H1 (cell line): ENCODE measurements around the gene BOLA3. TPM values are rescaled to one million over a fixed set of nuclear protein-coding genes. Genes with fewer than 3 reads are reported as not detected.

Experiments used
- CTCF ChIA-PET: fragments of 300-600 bp; sonication (Branson Sonifier 250); formaldehyde crosslinking; loops from one replicate; lab custom pipeline; 2021; ENCODE audit not compliant: partially characterized antibody; lab: Charles Lee
- POLR2A ChIA-PET: fragments of 300-600 bp; sonication (Branson Sonifier 250); formaldehyde crosslinking; loops from one replicate; lab custom pipeline; 2021; ENCODE audit warnings: inconsistent platforms; ENCODE audit not compliant: partially characterized antibody; lab: Charles Lee
- DNase-seq, 2 experiments: peaks; one replicate each; pipeline versions ENCODE4 v3.0.0 to v3.0.0-alpha.2; 2010 to 2022; ENCODE audit warnings: low spot score in 2 of 2, low read depth in 1 of 2, mixed read lengths in 1 of 2
- FAIRE-seq: peaks from 2 replicates; lab custom pipeline; 2011; peaks lifted over from hg19 to GRCh38; lab: Jason Lieb, UNC
- H2AFZ ChIP-seq: 2 replicates; pipeline ENCODE4 v1.8.1; 2012; ENCODE audit warnings: low read length, inconsistent platforms
- H2AK5ac ChIP-seq: 2 replicates; pipeline ENCODE4 v1.6.1; 2013; ENCODE audit warnings: low read depth, low read length
- H2BK120ac ChIP-seq: replicated peaks from 2 replicates; pipeline ENCODE3; 2013; ENCODE audit warnings: low read depth, low read length, inconsistent platforms
- H2BK12ac ChIP-seq: 2 replicates; pipeline ENCODE4 v1.6.1; 2013; ENCODE audit warnings: low read depth, low read length
- H2BK15ac ChIP-seq: 2 replicates; pipeline ENCODE4 v1.6.1; 2013; ENCODE audit warnings: low read length
- H2BK20ac ChIP-seq: 2 replicates; pipeline ENCODE4 v1.6.1; 2013; ENCODE audit warnings: low read length
- H2BK5ac ChIP-seq: 2 replicates; pipeline ENCODE4 v1.6.1; 2013; ENCODE audit warnings: low read depth, low read length
- H3K14ac ChIP-seq: 2 replicates; pipeline ENCODE4 v1.6.1; 2013; ENCODE audit warnings: inconsistent platforms; ENCODE audit not compliant: insufficient read length
- H3K18ac ChIP-seq: 2 replicates; pipeline ENCODE4 v1.6.1; 2013; ENCODE audit warnings: low read length; ENCODE audit errors: extremely low read depth
- H3K23ac ChIP-seq: 2 replicates; pipeline ENCODE4 v1.6.1; 2013; ENCODE audit warnings: inconsistent platforms; ENCODE audit not compliant: insufficient read length
- H3K23me2 ChIP-seq: 2 replicates; pipeline ENCODE4 v1.6.1; 2013; ENCODE audit warnings: low read depth, low read length
- H3K27ac ChIP-seq: 2 replicates; pipeline ENCODE4 v1.6.1; 2011; ENCODE audit warnings: low read depth, low read length, inconsistent platforms
- H3K27me3 ChIP-seq, 4 experiments: replicated peaks in 1 of 4; 1 replicate in 1 of 4; 2 replicates in 3 of 4; pipeline versions ENCODE4 v1.6.1 to v1.8.1; 2011 to 2013; ENCODE audit warnings: low read length in 3 of 4, mild to moderate bottlenecking in 3 of 4, inconsistent platforms in 2 of 4, mixed read lengths in 2 of 4, moderate library complexity in 1 of 4; ENCODE audit not compliant: control insufficient read depth in 3 of 4, insufficient read depth in 3 of 4; ENCODE audit errors: extremely low read depth in 1 of 4
- H3K36me3 ChIP-seq, 4 experiments: 2 replicates each; pipeline versions ENCODE4 v1.6.1 to v1.8.1; 2011 to 2013; ENCODE audit warnings: mild to moderate bottlenecking in 4 of 4, low read length in 3 of 4, moderate library complexity in 2 of 4, control low read depth in 1 of 4, inconsistent platforms in 1 of 4; ENCODE audit not compliant: insufficient read depth in 4 of 4, control insufficient read depth in 2 of 4
- H3K4ac ChIP-seq: replicated peaks from 2 replicates; pipeline ENCODE3; 2013; ENCODE audit warnings: low read length, low read depth, mixed read lengths, inconsistent platforms; ENCODE audit not compliant: insufficient read length
- H3K4me1 ChIP-seq, 4 experiments: replicated peaks in 1 of 4; 1 replicate in 1 of 4; 2 replicates in 3 of 4; pipeline versions ENCODE4 v1.6.1 to v1.8.1; 2011 to 2013; ENCODE audit warnings: low read length in 3 of 4, inconsistent platforms in 2 of 4, mixed read lengths in 1 of 4; ENCODE audit not compliant: insufficient read depth in 4 of 4, control insufficient read depth in 3 of 4
- H3K4me2 ChIP-seq, 2 experiments: 2 replicates each; pipeline versions ENCODE4 v1.6.1 to v1.8.1; 2011 to 2013; ENCODE audit warnings: low read depth in 2 of 2, low read length in 2 of 2, control low read depth in 1 of 2, inconsistent platforms in 1 of 2, mild to moderate bottlenecking in 1 of 2; ENCODE audit not compliant: insufficient read depth in 1 of 2
- H3K4me3 ChIP-seq, 4 experiments: fragments of 200-600, 300-600 bp in 1 of 4; sonication (generic), shearing (Covaris generic), sonication (Bioruptor Twin) in 1 of 4; 2 replicates each; pipeline versions ENCODE4 v1.5.1 to v1.8.1; 2011 to 2016; ENCODE audit warnings: low read length in 4 of 4, low read depth in 3 of 4, control low read depth in 2 of 4, inconsistent platforms in 2 of 4, mild to moderate bottlenecking in 2 of 4, mixed read lengths in 1 of 4, moderate library complexity in 1 of 4; ENCODE audit not compliant: insufficient read depth in 2 of 4; ENCODE audit errors: extremely low read depth in 1 of 4
- H3K56ac ChIP-seq: replicated peaks from 2 replicates; pipeline ENCODE3; 2013; ENCODE audit warnings: low read depth, mild to moderate bottlenecking, mixed read lengths, low read length, inconsistent platforms; ENCODE audit not compliant: insufficient read length
- H3K79me1 ChIP-seq: 2 replicates; pipeline ENCODE4 v1.6.1; 2013; ENCODE audit warnings: low read depth, low read length, control low read depth
- H3K79me2 ChIP-seq, 2 experiments: 2 replicates each; pipeline versions ENCODE4 v1.6.1 to v1.8.1; 2012 to 2013; ENCODE audit warnings: low read length in 2 of 2, mild to moderate bottlenecking in 2 of 2, inconsistent platforms in 1 of 2; ENCODE audit not compliant: insufficient read depth in 2 of 2, control insufficient read depth in 1 of 2
- H3K9ac ChIP-seq, 4 experiments: replicated peaks in 1 of 4; 1 replicate in 1 of 4; 2 replicates in 3 of 4; pipeline versions ENCODE4 v1.6.1 to v1.8.1; 2011 to 2013; ENCODE audit warnings: low read depth in 3 of 4, low read length in 3 of 4, control low read depth in 2 of 4, mild to moderate bottlenecking in 2 of 4, moderate library complexity in 2 of 4, inconsistent platforms in 1 of 4; ENCODE audit errors: extremely low read depth in 1 of 4
- H3K9me3 ChIP-seq, 2 experiments: 2 replicates each; pipeline versions ENCODE4 v1.6.1 to v1.8.1; 2012 to 2013; ENCODE audit warnings: mild to moderate bottlenecking in 2 of 2, moderate library complexity in 2 of 2, control low read depth in 1 of 2, inconsistent platforms in 1 of 2, low read depth in 1 of 2, low read length in 1 of 2, mixed read lengths in 1 of 2; ENCODE audit not compliant: insufficient read depth in 2 of 2
- H4K20me1 ChIP-seq, 2 experiments: replicated peaks in 1 of 2; 2 replicates each; pipeline versions ENCODE3 to v1.8.1; 2011 to 2013; ENCODE audit warnings: inconsistent platforms in 2 of 2, low read length in 2 of 2, mild to moderate bottlenecking in 1 of 2; ENCODE audit not compliant: insufficient read depth in 2 of 2, control insufficient read depth in 1 of 2
- H4K5ac ChIP-seq: 2 replicates; pipeline ENCODE4 v1.6.1; 2013; ENCODE audit warnings: low read length, low read depth, mixed read lengths, inconsistent platforms; ENCODE audit not compliant: insufficient read length
- H4K8ac ChIP-seq: 2 replicates; pipeline ENCODE4 v1.8.0; 2013; ENCODE audit warnings: mild to moderate bottlenecking, moderate library complexity, low read length, inconsistent platforms; ENCODE audit not compliant: insufficient read depth; ENCODE audit errors: extremely low read depth
- H4K91ac ChIP-seq: replicated peaks from 2 replicates; pipeline ENCODE3; 2013; ENCODE audit warnings: low read length, mixed read lengths, inconsistent platforms; ENCODE audit not compliant: insufficient read length
- CHD2 ChIP-seq: IDR thresholded peaks from 2 replicates; pipeline ENCODE4 v1.6.1; 2012; ENCODE audit warnings: low read length, improper control_type of control experiment
- CREB1 ChIP-seq: IDR thresholded peaks from 2 replicates; pipeline ENCODE4 v1.6.1; 2012; ENCODE audit warnings: inconsistent platforms
- GTF2F1 ChIP-seq: IDR thresholded peaks from 2 replicates; pipeline ENCODE4 v1.6.1; 2012; ENCODE audit warnings: low read depth, low read length, improper control_type of control experiment, borderline replicate concordance
- KDM4A ChIP-seq: IDR thresholded peaks from one replicate; pipeline ENCODE4 v1.7.1; 2012; ENCODE audit warnings: low read depth, mild to moderate bottlenecking, moderate library complexity, low read length, inconsistent platforms; ENCODE audit not compliant: severe bottlenecking
- USF2 ChIP-seq: IDR thresholded peaks from 2 replicates; pipeline ENCODE4 v1.6.1; 2011; ENCODE audit warnings: low read length, improper control_type of control experiment
- ZNF274 ChIP-seq: IDR thresholded peaks from 2 replicates; pipeline ENCODE4 v1.7.0; 2012; ENCODE audit warnings: low read length, borderline replicate concordance; ENCODE audit errors: extremely low read depth
- polyA plus RNA-seq, 7 experiments: library from polyadenylated mRNA; depleted of rRNA in 3 of 7; stranded (reverse) in 5 of 7; unstranded in 2 of 7; fragments of >200 nt in 5 of 7; fragments of 200-250 nt in 2 of 7; gene quantifications; 1 replicate in 5 of 7; 2 replicates in 1 of 7; 4 replicates in 1 of 7; pipeline versions ENCODE4 v1.2.1 to v1.2.3, GENCODE V29; 2011 to 2013; ENCODE audit warnings: missing spikeins in 2 of 7, mixed read lengths in 2 of 7
- total RNA-seq: library from RNA; stranded (reverse); fragmentation: NEBNext Ultra II Directional; extraction: Animal tissue kit (Norgen Biotek cat#: 25700); gene quantifications from 2 replicates; pipeline ENCODE4 v1.2.1, GENCODE V29; 2021

The BOLA3 gene
- total and polyA plus RNA-seq, 2 of the 8 experiments (the other 6 are each of a cell fraction or from before 2014, with no cell fraction given): 46.1 to 67.3 TPM

- Histone ChIP-seq H3K9ac (no peak overlapping the region), H3K4ac (no peak overlapping the region), H2BK120ac (no peak overlapping the region), H3K36me3 (no peaks in the 10 kb centered on the region), H3K18ac (no peak overlapping the region), H3K4me2 (0 out of 4 replicates have a peak overlapping the region, but pooled peaks of 1 of the 2 experiments have one; percentile 43), H3K4me1 (no peaks in the 10 kb centered on the region), H3K79me1 (no peaks in the 10 kb centered on the region), H3K27me3 (peaks cover 0 to 7% (median 0%) of the 10 kb centered on the region in 4 experiments; a peak in 2 of 7 replicates), H3K56ac (no peak overlapping the region), H2BK12ac (no peak overlapping the region), H3K9me3 (peaks cover 10 to 25% of the 10 kb centered on the region in 2 experiments; a peak in 3 of 4 replicates), H3K79me2 (no peaks in the 10 kb centered on the region), H2BK5ac (no peak overlapping the region), H3K4me3 (peak overlapping the region in 1 of 4 experiments; percentile 73; a peak in 1 of 8 replicates), H3K23ac (no peak overlapping the region), H2AK5ac (no peak overlapping the region), H4K91ac (no peak overlapping the region), H2BK15ac (no peak overlapping the region), H3K23me2 (no peaks in the 10 kb centered on the region; the same call in none of the 2 replicates), H4K5ac (no peak overlapping the region), H4K8ac (no peak overlapping the region), H4K20me1 (no peaks in the 10 kb centered on the region), H2AFZ (no peak overlapping the region), H2BK20ac (no peak overlapping the region), H3K27ac (no peak overlapping the region), H3K14ac (no peak overlapping the region)
- POLR2A ChIA-PET: interaction anchor here (1.5 to 2.0 kb wide), 4 partner anchors 9 to 84 kb away, joined by 4 to 10 read pairs (median 8); no protein-coding TSS in a partner anchor
- CTCF ChIA-PET: interaction anchor here (1.0 to 2.7 kb wide), 2 partner anchors 8 kb away, joined by 3 to 19 read pairs; no protein-coding TSS in a partner anchor
- no peak for DNase-seq
- no peak for FAIRE-seq
- TF ChIP-seq USF2: no peak
- TF ChIP-seq KDM4A: no peak
- no peak for TF ChIP-seq CHD2
- no peak for TF ChIP-seq GTF2F1
- TF ChIP-seq CREB1: no peak
- TF ChIP-seq ZNF274: no peak
Observed at GRCh38 chr2:74119339-74119738, 28.4 kb downstream of the BOLA3 start.
